Measurements from ENCODE around the gene IFT52. TPM values are rescaled to one million over a fixed set of nuclear protein-coding genes. Genes with fewer than 3 reads are reported as not detected.

Gene IFT52
- total RNA-seq, 2 donors from 2014 or later: 16.3 to 23.4 TPM

GRCh38 chr20:43681991-43682410 lies 91.3 kb downstream of the IFT52 start:
- DNase-seq: peak; percentile 21 to 55 (median 41)
- WGBS, 2 donors: 7% methylated on average over 2 of the region's 2 CpGs; no CpG with 5 or more reads in 1 of the 2 donors

GRCh38 chr20:43682446-43682845 lies 91.7 kb downstream of the IFT52 start:
- no peak for TF ChIP-seq POLR2A (IDR thresholded peaks at IDR 0.05)
- no peak for TF ChIP-seq CTCF (IDR thresholded peaks at IDR 0.05)
- 49 to 62% methylated on average over 7 to 9 of the region's 9 CpGs for WGBS, 2 donors
- Histone ChIP-seq H3K4me3 (no peak overlapping the region), H3K27ac (peak overlapping the region; percentile 89 to 94 (median 91)), H3K27me3 (no peaks in the 10 kb centered on the region), H3K36me3 (replicated peaks in 1 of 2; ENCODE audit: insufficient read depth in 1 of 2, low read depth in 2 of 2) (no peaks in the 10 kb centered on the region), H3K4me1 (peaks cover 28% of the 10 kb centered on the region), H3K9me3 (no peaks in the 10 kb centered on the region)
- intact Hi-C loops (cut with DNase I): loop anchor here (10.0 kb wide), 1 partner anchor 148 kb away; no protein-coding TSS in a partner anchor
- ATAC-seq (no peak), DNase-seq (peak; percentile 17 to 35 (median 30))

More at GRCh38 chr20:43681991-43682410, 91.3 kb downstream of the IFT52 start:
- Histone ChIP-seq H3K4me3 (peak overlapping the region in 1 of 2 donors; percentile 1), H3K27me3 (no peaks in the 10 kb centered on the region), H3K36me3 (replicated peaks in 1 of 2; ENCODE audit: insufficient read depth in 1 of 2, low read depth in 2 of 2) (no peaks in the 10 kb centered on the region), H3K4me1 (peaks cover 28% of the 10 kb centered on the region), H3K27ac (peak overlapping the region; percentile 89 to 94 (median 91)), H3K9me3 (no peaks in the 10 kb centered on the region)
- intact Hi-C loops (cut with DNase I): loop anchor here (10.0 kb wide), 1 partner anchor 147 kb away; no protein-coding TSS in a partner anchor
- TF ChIP-seq POLR2A (IDR thresholded peaks at IDR 0.05) (no peak), CTCF (IDR thresholded peaks at IDR 0.05) (no peak)
- ATAC-seq: peak; percentile 45

GRCh38 chr20:43686820-43687219 lies 96.1 kb downstream of the IFT52 start:
- WGBS, 2 donors: 87 to 90% methylated on average over 8 to 13 of the region's 13 CpGs
- no peak for DNase-seq
- Histone ChIP-seq H3K9me3 (no peaks in the 10 kb centered on the region), H3K27ac (no peak overlapping the region), H3K4me3 (no peak overlapping the region), H3K4me1 (peaks cover 15% of the 10 kb centered on the region), H3K27me3 (no peaks in the 10 kb centered on the region), H3K36me3 (replicated peaks in 1 of 2; ENCODE audit: insufficient read depth in 1 of 2, low read depth in 2 of 2) (no peaks in the 10 kb centered on the region)
- TF ChIP-seq CTCF (IDR thresholded peaks at IDR 0.05): no peak
- TF ChIP-seq POLR2A (IDR thresholded peaks at IDR 0.05): no peak
- intact Hi-C loops (cut with DNase I): loop anchor here (10.0 kb wide), 1 partner anchor 152 kb away; no protein-coding TSS in a partner anchor
- no peak for ATAC-seq

GRCh38 chr20:43689165-43689564 lies 98.4 kb downstream of the IFT52 start:
- Histone ChIP-seq H3K27ac (no peak overlapping the region), H3K36me3 (replicated peaks in 1 of 2; ENCODE audit: insufficient read depth in 1 of 2, low read depth in 2 of 2) (no peaks in the 10 kb centered on the region), H3K27me3 (no peaks in the 10 kb centered on the region), H3K4me1 (no peaks in the 10 kb centered on the region), H3K4me3 (no peak overlapping the region), H3K9me3 (no peaks in the 10 kb centered on the region)
- intact Hi-C loops (cut with DNase I): loop anchor here (10.0 kb wide), 1 partner anchor 154 kb away; no protein-coding TSS in a partner anchor
- TF ChIP-seq CTCF (IDR thresholded peaks at IDR 0.05) (no peak), POLR2A (IDR thresholded peaks at IDR 0.05) (no peak)
- 75 to 89% methylated on average over 4 of the region's 4 CpGs for WGBS, 2 donors
- no peak for DNase-seq
- ATAC-seq: no peak

Measured in body of pancreas (tissue), 4 donors.